IMR-90 (cell line): Measurements from ENCODE around the gene SPATA31C1. TPM values are rescaled to one million over a fixed set of nuclear protein-coding genes. Genes with fewer than 3 reads are reported as not detected.

Experiments
- ATAC-seq: fragments of 200-7000 bp; cut with Tn5 transposase; 2 replicates; pipeline ENCODE4 v1.9.1; 2020; ENCODE audit warnings: low read depth, mild to moderate bottlenecking, moderate library complexity
- BruUV-seq: library from RNA; stranded (reverse); fragments of 400-500 nt; replicated peaks from 2 replicates; lab custom pipeline; 2021; lab: Mats Ljungman, UMichigan
- CTCF ChIA-PET: fragments of 300-600 bp; formaldehyde crosslinking; extraction: SDS; loops from one replicate; lab custom pipeline; 2021; ENCODE audit warnings: antibody characterized with exemption; lab: Yijun Ruan, JAX
- POLR2A ChIA-PET: fragments of 300-600 bp; sonication (Branson Sonifier 250); formaldehyde crosslinking; loops from one replicate; lab custom pipeline; 2022; ENCODE audit warnings: antibody characterized with exemption; ENCODE audit not compliant: unreplicated experiment; lab: Charles Lee
- DNase-seq: peaks from one replicate; pipeline ENCODE4 v3.0.0; 2013
- H2AFZ ChIP-seq: replicated peaks from 2 replicates; pipeline ENCODE3; 2013; ENCODE audit warnings: low read length, mild to moderate bottlenecking; ENCODE audit not compliant: poor library complexity
- H2AK5ac ChIP-seq: 2 replicates; pipeline ENCODE4 v1.6.1; 2013; ENCODE audit warnings: low read depth, low read length, inconsistent platforms
- H2AK9ac ChIP-seq: replicated peaks from 2 replicates; pipeline ENCODE3; 2013; ENCODE audit warnings: mild to moderate bottlenecking, low read depth, low read length, moderate library complexity; ENCODE audit not compliant: poor library complexity
- H2BK120ac ChIP-seq: 2 replicates; pipeline ENCODE4 v1.6.1; 2013; ENCODE audit warnings: low read depth, low read length, inconsistent platforms
- H2BK15ac ChIP-seq: 3 replicates; pipeline ENCODE4 v1.6.1; 2013; ENCODE audit warnings: low read depth, low read length, inconsistent platforms
- H2BK20ac ChIP-seq: 2 replicates; pipeline ENCODE4 v1.6.1; 2013; ENCODE audit warnings: low read depth, mild to moderate bottlenecking, inconsistent platforms, low read length, moderate library complexity
- H2BK5ac ChIP-seq: 2 replicates; pipeline ENCODE4 v1.6.1; 2013; ENCODE audit warnings: mild to moderate bottlenecking, low read depth, low read length, inconsistent platforms; ENCODE audit not compliant: poor library complexity, severe bottlenecking
- H3K14ac ChIP-seq: replicated peaks from 2 replicates; pipeline ENCODE4 v1.6.1; 2013; ENCODE audit warnings: low read depth, low read length, inconsistent platforms
- H3K18ac ChIP-seq: 2 replicates; pipeline ENCODE4 v1.6.1; 2013; ENCODE audit warnings: low read depth, low read length, control low read depth
- H3K23ac ChIP-seq: 2 replicates; pipeline ENCODE4 v1.6.1; 2013; ENCODE audit warnings: low read depth, low read length, inconsistent platforms
- H3K27ac ChIP-seq: 2 replicates; pipeline ENCODE4 v1.5.1; 2013; ENCODE audit warnings: mild to moderate bottlenecking, control low read depth, low read length; ENCODE audit not compliant: insufficient read depth
- H3K27me3 ChIP-seq: 2 replicates; pipeline ENCODE4 v1.6.1; 2013; ENCODE audit warnings: low read length; ENCODE audit not compliant: control insufficient read depth, insufficient read depth
- H3K36me3 ChIP-seq: 2 replicates; pipeline ENCODE4 v1.6.1; 2013; ENCODE audit warnings: low read length, mixed read lengths; ENCODE audit not compliant: control insufficient read depth, insufficient read depth
- H3K4ac ChIP-seq: 2 replicates; pipeline ENCODE4 v1.6.1; 2013; ENCODE audit warnings: low read depth, low read length, inconsistent platforms
- H3K4me1 ChIP-seq: 2 replicates; pipeline ENCODE4 v1.6.1; 2013; ENCODE audit warnings: low read length, mixed read lengths; ENCODE audit not compliant: control insufficient read depth, insufficient read depth
- H3K4me2 ChIP-seq: 2 replicates; pipeline ENCODE4 v1.6.1; 2013; ENCODE audit warnings: low read depth, mild to moderate bottlenecking, control low read depth, low read length, moderate library complexity
- H3K4me3 ChIP-seq: 2 replicates; pipeline ENCODE4 v1.5.1; 2013; ENCODE audit warnings: low read depth, mild to moderate bottlenecking, control low read depth, low read length, moderate library complexity; ENCODE audit not compliant: insufficient read depth
- H3K56ac ChIP-seq: 2 replicates; pipeline ENCODE4 v1.6.1; 2013; ENCODE audit warnings: low read length, inconsistent platforms; ENCODE audit not compliant: insufficient read depth; ENCODE audit errors: extremely low read depth
- H3K79me1 ChIP-seq, 2 experiments: 2 replicates each; pipeline ENCODE4 v1.6.1; 2013; ENCODE audit warnings: low read length in 2 of 2, inconsistent platforms in 1 of 2, low read depth in 1 of 2
- H3K9ac ChIP-seq: 2 replicates; pipeline ENCODE4 v1.6.1; 2013; ENCODE audit warnings: low read depth, low read length, control low read depth
- H3K9me1 ChIP-seq: 2 replicates; pipeline ENCODE4 v1.6.1; 2013; ENCODE audit warnings: low read length, inconsistent platforms; ENCODE audit not compliant: insufficient read depth
- H3K9me3 ChIP-seq: 2 replicates; pipeline ENCODE4 v1.6.1; 2013; ENCODE audit warnings: low read length; ENCODE audit not compliant: control insufficient read depth, insufficient read depth
- H4K20me1 ChIP-seq: 2 replicates; pipeline ENCODE4 v1.6.1; 2013; ENCODE audit warnings: low read length, inconsistent platforms; ENCODE audit not compliant: insufficient read depth
- H4K5ac ChIP-seq: 2 replicates; pipeline ENCODE4 v1.6.1; 2013; ENCODE audit warnings: mild to moderate bottlenecking, low read depth, low read length, control low read depth
- H4K8ac ChIP-seq, 2 experiments: 2 replicates each; pipeline ENCODE4 v1.6.1; 2013; ENCODE audit warnings: low read depth in 2 of 2, low read length in 2 of 2, control low read depth in 1 of 2, inconsistent platforms in 1 of 2
- H4K91ac ChIP-seq: 2 replicates; pipeline ENCODE4 v1.6.1; 2013; ENCODE audit warnings: low read depth, low read length, inconsistent platforms; ENCODE audit not compliant: insufficient read depth
- BHLHE40 ChIP-seq: fragments of 150-350 bp; IDR thresholded peaks from 2 replicates; pipeline ENCODE4 v1.6.1; 2016; ENCODE audit warnings: mild to moderate bottlenecking, low read depth, low read length
- CEBPB ChIP-seq: IDR thresholded peaks from 2 replicates; pipeline ENCODE4 v1.6.1; 2012; ENCODE audit warnings: low read depth, low read length, improper control_type of control experiment
- CHD1 ChIP-seq: IDR thresholded peaks from 2 replicates; pipeline ENCODE4 v1.6.1; 2012; ENCODE audit warnings: low read depth, low read length, improper control_type of control experiment
- CTCF ChIP-seq: conservative IDR thresholded peaks from 2 replicates; pipeline ENCODE4 v1.5.1; 2012; ENCODE audit warnings: mild to moderate bottlenecking, low read depth, low read length, improper control_type of control experiment
- FOS ChIP-seq: fragments of 150-350 bp; IDR thresholded peaks from 2 replicates; pipeline ENCODE4 v1.6.1; 2016; ENCODE audit warnings: low read depth, low read length
- MAFK ChIP-seq: IDR thresholded peaks from 2 replicates; pipeline ENCODE4 v1.6.1; 2012; ENCODE audit warnings: low read depth, low read length, improper control_type of control experiment
- MXI1 ChIP-seq: IDR thresholded peaks from 2 replicates; pipeline ENCODE4 v1.6.1; 2012; ENCODE audit warnings: low read depth, mild to moderate bottlenecking, low read length, moderate library complexity, borderline replicate concordance
- NFE2L2 ChIP-seq: fragments of 150-350 bp; IDR thresholded peaks from 2 replicates; pipeline ENCODE4 v1.6.1; 2016; ENCODE audit warnings: low read depth, mild to moderate bottlenecking, low read length
- POLR2A ChIP-seq: IDR thresholded peaks from 2 replicates; pipeline ENCODE4 v1.6.1; 2012; ENCODE audit warnings: mild to moderate bottlenecking, low read depth, low read length
- RCOR1 ChIP-seq: IDR thresholded peaks from 2 replicates; pipeline ENCODE4 v1.6.1; 2012; ENCODE audit warnings: mild to moderate bottlenecking, low read length, improper control_type of control experiment; ENCODE audit not compliant: insufficient replicate concordance
- RFX5 ChIP-seq: IDR thresholded peaks from 2 replicates; pipeline ENCODE4 v1.8.0; 2012; ENCODE audit warnings: low read depth, mild to moderate bottlenecking, low read length, moderate library complexity
- SMC3 ChIP-seq: fragments of 150-350 bp; IDR thresholded peaks from 2 replicates; pipeline ENCODE4 v1.6.1; 2016; ENCODE audit warnings: low read depth, mild to moderate bottlenecking, antibody characterized with exemption, low read length, moderate library complexity
- USF2 ChIP-seq: fragments of 150-350 bp; IDR thresholded peaks from 2 replicates; pipeline ENCODE4 v1.6.1; 2017; ENCODE audit warnings: mild to moderate bottlenecking, antibody characterized with exemption, low read length, low read depth
- WGBS, 2 experiments: methylation state at CpG; one replicate each; pipeline versions ENCODE4 v1.1.5 to v1.1.7; 2013; ENCODE audit warnings: missing lambda C conversion rate in 2 of 2; ENCODE audit not compliant: insufficient read length in 1 of 2; ENCODE audit errors: extremely low coverage in 2 of 2; 5-methylcytosine and 5-hydroxymethylcytosine counted together
- dilution Hi-C: fragments of 300-500 bp; cut with HindIII; formaldehyde crosslinking; loops from one replicate; pipeline ENCODE4 v1.14.3; 2018; ENCODE audit warnings: low sequenced_read_pairs; ENCODE audit not compliant: unreplicated experiment
- in situ Hi-C: fragments of 300-500 bp; cut with MboI; formaldehyde crosslinking; loops from 3 replicates; pipeline ENCODE4 v1.14.3; 2019; ENCODE audit warnings: low sequenced_read_pairs, inconsistent platforms, mixed read lengths
- intact Hi-C: fragments of 100-400 bp; cut with micrococcal nuclease; formaldehyde crosslinking; loops from 2 replicates; pipeline ENCODE4 v1.10.0; 2022
- polyA plus RNA-seq, 3 experiments: library from polyadenylated mRNA; depleted of rRNA; stranded (reverse); fragments of >200 nt; gene quantifications; 2 replicates each; pipeline ENCODE4 v1.2.3, GENCODE V29; 2012; ENCODE audit warnings: low replicate concordance in 1 of 3
- total RNA-seq: library from RNA; depleted of rRNA; stranded (reverse); fragments of >200 nt; gene quantifications from 2 replicates; pipeline ENCODE4 v1.2.3, GENCODE V29; 2012
- TF ChIP-seq, protein P1 (sequence below): fragments of 150-350 bp; IDR thresholded peaks from 2 replicates; pipeline ENCODE4 v1.6.1; 2016; ENCODE audit warnings: low read depth, mild to moderate bottlenecking, low read length, moderate library complexity, borderline replicate concordance

Gene SPATA31C1
- total and polyA plus RNA-seq, 2 of the 4 experiments (the other 2 are of a cell fraction) = not detected

DNA sequence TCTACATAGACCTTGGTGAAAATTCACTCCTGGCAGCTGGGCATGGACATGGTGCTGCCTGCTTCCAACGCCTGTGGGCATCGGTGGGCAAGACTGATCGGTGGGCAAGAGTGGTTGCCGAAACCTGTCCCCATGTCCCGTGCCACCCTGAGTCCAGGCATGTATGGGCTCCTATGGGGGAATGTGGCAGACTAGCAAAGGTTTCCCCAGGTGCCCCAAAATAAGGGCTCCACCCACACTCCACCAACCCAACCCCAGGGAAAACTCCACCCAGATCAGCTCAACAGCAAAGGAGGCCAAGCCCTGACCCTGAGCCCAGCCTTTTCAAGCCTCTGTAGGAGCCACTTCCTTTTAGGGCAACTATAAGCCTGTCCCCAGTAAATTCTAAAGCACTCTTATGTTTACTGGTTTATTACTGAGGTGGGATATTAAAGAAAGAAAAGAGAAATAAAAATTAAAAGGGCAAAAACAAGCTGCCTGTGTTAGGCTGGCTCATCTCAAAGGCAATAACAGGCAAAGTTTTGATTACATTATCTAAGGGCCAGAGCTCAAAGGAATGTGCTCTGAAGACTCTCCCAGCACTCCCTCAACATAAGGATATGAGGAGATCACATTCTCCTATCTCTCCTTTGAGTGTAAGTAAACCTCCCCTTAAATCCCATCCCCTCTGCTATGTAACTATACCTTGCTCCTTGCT is 44.0 kb upstream of the SPATA31C1 start:
- peak overlapping the region; percentile 68 for H2AFZ ChIP-seq
- intact Hi-C loops = no loop called here
- TF ChIP-seq RFX5 (no peak), POLR2A (no peak), CEBPB (no peak), FOS (no peak), RCOR1 (no peak), MXI1 (no peak), SMC3 (no peak), MAFK (no peak), CHD1 (no peak), NFE2L2 (no peak), USF2 (no peak), CTCF (no peak), BHLHE40 (no peak)
- TF ChIP-seq, protein P1, sequence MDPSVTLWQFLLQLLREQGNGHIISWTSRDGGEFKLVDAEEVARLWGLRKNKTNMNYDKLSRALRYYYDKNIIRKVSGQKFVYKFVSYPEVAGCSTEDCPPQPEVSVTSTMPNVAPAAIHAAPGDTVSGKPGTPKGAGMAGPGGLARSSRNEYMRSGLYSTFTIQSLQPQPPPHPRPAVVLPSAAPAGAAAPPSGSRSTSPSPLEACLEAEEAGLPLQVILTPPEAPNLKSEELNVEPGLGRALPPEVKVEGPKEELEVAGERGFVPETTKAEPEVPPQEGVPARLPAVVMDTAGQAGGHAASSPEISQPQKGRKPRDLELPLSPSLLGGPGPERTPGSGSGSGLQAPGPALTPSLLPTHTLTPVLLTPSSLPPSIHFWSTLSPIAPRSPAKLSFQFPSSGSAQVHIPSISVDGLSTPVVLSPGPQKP = no peak

More for the DNA sequence above, 44.0 kb upstream of the SPATA31C1 start:
- Histone ChIP-seq H2BK20ac (peak overlapping the region; percentile 77), H4K91ac (peak overlapping the region; percentile 78), H4K20me1 (no peaks in the 10 kb centered on the region), H2BK5ac (peak overlapping the region; percentile 64), H2AK5ac (peak overlapping the region; percentile 88; the same call in 1 of the 2 replicates), H3K56ac (no peak overlapping the region; the same call in 1 of the 2 replicates), H3K9me3 (peaks cover 9% of the 10 kb centered on the region), H2AK9ac (peak overlapping the region; percentile 66), H3K79me1 (no peaks in the 10 kb centered on the region), H3K36me3 (no peaks in the 10 kb centered on the region), H2BK15ac (peak overlapping the region; percentile 39; the same call in 1 of the 3 replicates), H3K4me1 (peaks cover 22% of the 10 kb centered on the region), H3K4ac (peak overlapping the region; percentile 87), H3K9me1 (peaks cover 16% of the 10 kb centered on the region), H2BK120ac (peak overlapping the region; percentile 68), H4K5ac (peak overlapping the region; percentile 73), H3K4me2 (peak overlapping the region; percentile 36; the same call in 1 of the 2 replicates), H4K8ac (peak overlapping the region in 1 of 2 experiments; percentile 86; a peak in 3 of 4 replicates), H3K4me3 (no peak overlapping the region), H3K27me3 (no peaks in the 10 kb centered on the region), H3K9ac (no peak overlapping the region), H3K23ac (no peak overlapping the region), H3K14ac (peak overlapping the region; percentile 48), H3K18ac (peak overlapping the region; percentile 89), H3K27ac (peak overlapping the region; percentile 83; the same call in 1 of the 2 replicates)
- ChIA-PET POLR2A (no interaction called here), CTCF (interaction anchor here (0.6 kb wide), 1 partner anchor 23 kb away, joined by 3 read pairs; no protein-coding TSS in a partner anchor)
- WGBS, 2 experiments = 100% methylated on average over 4 of the region's 5 CpGs; no CpG with 5 or more reads in 1 of the 2 experiments
- dilution Hi-C loops (no loop called here), in situ Hi-C loops (no loop called here)
- peak; percentile 31 for DNase-seq
- peak; percentile 76 for ATAC-seq
- no TSS peak for BruUV-seq
